ENCODE results near the gene OGA. TPM values are rescaled to one million over a fixed set of nuclear protein-coding genes. Genes with fewer than 3 reads are reported as not detected.

OGA gene
- total RNA-seq, 2 experiments from 2014 or later: 395 to 416 TPM

DNA sequence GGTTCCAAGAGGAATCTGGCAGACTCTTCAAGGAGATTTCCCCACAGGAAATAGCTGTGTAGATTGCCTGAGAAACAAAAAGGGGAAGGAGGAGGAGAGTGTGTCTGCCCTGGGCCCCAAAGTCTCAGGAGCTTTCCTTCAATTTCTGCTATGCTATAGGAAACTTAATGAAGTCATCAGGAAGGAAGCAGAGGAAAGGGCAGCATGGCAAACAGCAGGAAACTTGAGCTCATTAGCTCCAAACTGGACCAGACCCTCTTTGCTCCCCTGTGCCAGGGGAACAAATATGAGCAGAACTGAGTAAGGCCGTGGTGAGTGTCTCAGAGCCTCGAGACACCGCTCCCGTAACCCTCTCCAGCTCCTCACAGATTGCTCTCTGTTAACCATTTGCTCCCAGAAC, 30.2 kb upstream of the OGA start:
- CTCF ChIA-PET: no interaction called here
- DNase-seq: peak in 1 of 14 experiments; percentile 5
- H3K27me3 ChIP-seq (ENCODE audit: control insufficient read depth in 1 of 2, insufficient read depth in 2 of 2, low read length in 2 of 2): no peaks in the 10 kb centered on the region
- H3K36me3 ChIP-seq (ENCODE audit: insufficient read depth, low read length): peaks cover 34% of the 10 kb centered on the region
- TF ChIP-seq, protein P1, sequence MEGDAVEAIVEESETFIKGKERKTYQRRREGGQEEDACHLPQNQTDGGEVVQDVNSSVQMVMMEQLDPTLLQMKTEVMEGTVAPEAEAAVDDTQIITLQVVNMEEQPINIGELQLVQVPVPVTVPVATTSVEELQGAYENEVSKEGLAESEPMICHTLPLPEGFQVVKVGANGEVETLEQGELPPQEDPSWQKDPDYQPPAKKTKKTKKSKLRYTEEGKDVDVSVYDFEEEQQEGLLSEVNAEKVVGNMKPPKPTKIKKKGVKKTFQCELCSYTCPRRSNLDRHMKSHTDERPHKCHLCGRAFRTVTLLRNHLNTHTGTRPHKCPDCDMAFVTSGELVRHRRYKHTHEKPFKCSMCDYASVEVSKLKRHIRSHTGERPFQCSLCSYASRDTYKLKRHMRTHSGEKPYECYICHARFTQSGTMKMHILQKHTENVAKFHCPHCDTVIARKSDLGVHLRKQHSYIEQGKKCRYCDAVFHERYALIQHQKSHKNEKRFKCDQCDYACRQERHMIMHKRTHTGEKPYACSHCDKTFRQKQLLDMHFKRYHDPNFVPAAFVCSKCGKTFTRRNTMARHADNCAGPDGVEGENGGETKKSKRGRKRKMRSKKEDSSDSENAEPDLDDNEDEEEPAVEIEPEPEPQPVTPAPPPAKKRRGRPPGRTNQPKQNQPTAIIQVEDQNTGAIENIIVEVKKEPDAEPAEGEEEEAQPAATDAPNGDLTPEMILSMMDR (IDR thresholded peaks at IDR 0.05): no peak
- Mint-ChIP-seq H3K27ac (no peak overlapping the region), H3K36me3 (ENCODE audit: low read depth) (peaks cover 52% of the 10 kb centered on the region), H3K27me3 (peaks cover 3% of the 10 kb centered on the region), H3K4me3 (no peak overlapping the region), H3K4me1 (ENCODE audit: low read depth) (peaks cover 18% of the 10 kb centered on the region), H3K9me3 (no peaks in the 10 kb centered on the region)
- POLR2A ChIA-PET: no interaction called here
- intact Hi-C loops (cut with DNase I, micrococcal nuclease): no loop called here
- H3K27ac ChIP-seq (ENCODE audit: low read depth in 1 of 2, low read length in 2 of 2): no peak overlapping the region
- no peak overlapping the region for H3K4me3 ChIP-seq (ENCODE audit: low read length)
- no peaks in the 10 kb centered on the region for H3K9me3 ChIP-seq (ENCODE audit: control insufficient read depth in 1 of 2, insufficient read depth in 1 of 2, low read length in 2 of 2)
- ATAC-seq (ENCODE audit: poor library complexity): no peak
- H3K4me1 ChIP-seq (ENCODE audit: insufficient read depth, low read length): peaks cover 13% of the 10 kb centered on the region

DNA sequence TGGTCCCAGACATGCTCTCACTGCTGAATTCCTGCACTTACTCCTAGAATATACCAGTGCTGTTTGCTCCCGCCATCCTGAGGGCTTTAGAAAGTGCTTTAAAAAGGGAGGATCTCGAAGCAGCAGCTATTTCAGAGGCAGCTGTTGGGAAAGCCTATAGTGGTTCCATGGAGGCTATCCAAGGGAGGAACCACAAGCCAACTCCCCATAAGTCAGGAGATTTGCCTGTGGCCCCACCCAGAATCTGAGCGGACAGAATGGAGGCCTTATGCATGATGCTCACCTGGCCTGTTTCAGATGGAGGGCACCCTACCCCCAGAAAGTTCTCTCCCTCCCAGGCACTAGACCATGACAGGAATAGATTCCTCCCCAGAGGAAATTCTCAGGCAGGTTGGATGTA, 27.6 kb upstream of the OGA start:
- no peak overlapping the region for H3K27ac Mint-ChIP-seq
- H3K27me3 ChIP-seq (ENCODE audit: control insufficient read depth in 1 of 2, insufficient read depth in 2 of 2, low read length in 2 of 2): no peaks in the 10 kb centered on the region
- POLR2A ChIA-PET: no interaction called here
- ATAC-seq (ENCODE audit: poor library complexity) (no peak), DNase-seq (peak in 1 of 14 experiments; percentile 11)
- no peak overlapping the region for H3K27ac ChIP-seq (ENCODE audit: low read depth in 1 of 2, low read length in 2 of 2)
- H3K4me3 Mint-ChIP-seq: no peak overlapping the region
- TF ChIP-seq, protein P1 (IDR thresholded peaks at IDR 0.05): no peak
- no peaks in the 10 kb centered on the region for H3K9me3 Mint-ChIP-seq
- H3K4me1 Mint-ChIP-seq (ENCODE audit: low read depth): peaks cover 40% of the 10 kb centered on the region
- CTCF ChIA-PET: interaction anchor here (0.6 to 1.3 kb wide), 4 partner anchors 10 to 1350 kb away, joined by 3 read pairs; no protein-coding TSS in a partner anchor
- H3K4me1 ChIP-seq (ENCODE audit: insufficient read depth, low read length): peaks cover 29% of the 10 kb centered on the region
- H3K4me3 ChIP-seq (ENCODE audit: low read length): no peak overlapping the region
- no peaks in the 10 kb centered on the region for H3K9me3 ChIP-seq (ENCODE audit: control insufficient read depth in 1 of 2, insufficient read depth in 1 of 2, low read length in 2 of 2)
- H3K27me3 Mint-ChIP-seq: peaks cover 8% of the 10 kb centered on the region
- intact Hi-C loops (cut with DNase I, micrococcal nuclease): no loop called here
- H3K36me3 ChIP-seq (ENCODE audit: insufficient read depth, low read length): peaks cover 24% of the 10 kb centered on the region
- H3K36me3 Mint-ChIP-seq (ENCODE audit: low read depth): peaks cover 45% of the 10 kb centered on the region

DNA sequence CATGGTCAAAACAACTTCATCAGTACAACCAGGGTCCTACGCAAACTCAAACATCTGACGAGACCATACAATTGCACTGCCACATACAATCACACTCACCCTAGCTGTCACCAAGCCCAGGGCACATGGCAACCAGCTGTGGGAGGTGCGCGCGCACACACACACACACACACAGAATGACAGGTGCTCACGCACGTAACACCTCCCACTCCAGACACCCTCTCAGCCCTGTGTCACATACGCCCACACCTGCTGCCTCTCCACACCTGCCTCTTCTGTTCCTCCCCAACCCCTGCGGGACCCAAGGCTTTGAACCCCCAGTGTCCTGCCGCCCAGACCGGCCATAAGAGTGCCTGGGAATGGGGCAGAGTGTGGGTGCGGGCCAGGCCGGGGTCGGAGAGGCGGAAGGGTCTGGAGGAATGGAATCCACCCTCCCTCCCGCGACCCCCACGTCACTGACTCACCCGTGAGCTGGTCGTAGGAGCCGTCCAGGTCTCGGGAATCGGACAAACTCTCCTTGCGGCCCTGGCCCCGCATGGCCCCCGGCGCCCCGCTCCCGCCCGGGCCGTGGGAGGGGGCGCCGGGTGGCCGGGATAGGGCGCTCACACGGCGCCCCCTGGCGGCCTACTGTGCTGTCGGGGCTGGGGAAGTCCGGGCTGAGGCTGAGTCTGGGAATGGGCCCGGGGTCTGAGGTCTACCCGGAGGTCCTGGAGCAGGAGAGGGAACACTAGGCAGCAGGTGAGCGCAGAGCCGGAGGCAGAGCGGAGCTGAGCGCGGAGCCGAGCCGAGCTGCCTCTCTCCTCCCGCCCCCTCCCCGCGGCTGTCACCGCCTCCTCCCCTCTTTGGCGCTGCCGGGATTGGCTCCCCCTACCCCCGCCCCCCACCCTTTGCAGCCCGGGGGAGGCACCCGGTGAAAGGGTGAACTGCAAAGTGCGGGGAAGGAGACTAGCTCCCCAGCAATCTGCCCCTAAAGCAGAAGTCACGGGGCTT, 25.1 kb upstream of the OGA start, which contains the start of gene KCNIP2:
Gene KCNIP2 (minus strand): TSS at position 769 of the 990 bp plus-strand sequence. CDS start 232 bp downstream, at position 537.
- H3K4me1 Mint-ChIP-seq (ENCODE audit: low read depth): peaks cover 61% of the 10 kb centered on the region
- ATAC-seq (ENCODE audit: poor library complexity): peak; percentile 69
- Histone ChIP-seq H3K9me3 (ENCODE audit: control insufficient read depth in 1 of 2, insufficient read depth in 1 of 2, low read length in 2 of 2) (no peaks in the 10 kb centered on the region), H3K36me3 (ENCODE audit: insufficient read depth, low read length) (peaks cover 12% of the 10 kb centered on the region), H3K27ac (ENCODE audit: low read depth in 1 of 2, low read length in 2 of 2) (no peak within 1 kb of the TSS), H3K27me3 (ENCODE audit: control insufficient read depth in 1 of 2, insufficient read depth in 2 of 2, low read length in 2 of 2) (no peaks in the 10 kb centered on the region), H3K4me3 (ENCODE audit: low read length) (peak within 1 kb of the TSS; percentile 41), H3K4me1 (ENCODE audit: insufficient read depth, low read length) (peaks cover 46% of the 10 kb centered on the region)
- peak within 1 kb of the TSS; percentile 14 for H3K27ac Mint-ChIP-seq
- peak in 13 of 14 experiments; percentile 37 to 84 (median 56) for DNase-seq
- peaks cover 8% of the 10 kb centered on the region for H3K27me3 Mint-ChIP-seq
- CTCF ChIA-PET: interaction anchor here (1.0 kb wide), 1 partner anchor 16 kb away, joined by 3 read pairs; no protein-coding TSS in a partner anchor
- TF ChIP-seq, protein P1 (IDR thresholded peaks at IDR 0.05): peak; percentile 56
- H3K9me3 Mint-ChIP-seq: no peaks in the 10 kb centered on the region
- H3K36me3 Mint-ChIP-seq (ENCODE audit: low read depth): peaks cover 29% of the 10 kb centered on the region
- intact Hi-C loops (cut with DNase I, micrococcal nuclease): loop anchor here (2.0 to 5.0 kb wide), 3 partner anchors 61 to 274 kb away; partner anchors contain the start of gene NPM3 (in 1 of the 2)
- peak within 1 kb of the TSS; percentile 72 for H3K4me3 Mint-ChIP-seq
- POLR2A ChIA-PET: interaction anchor here (1.3 to 1.6 kb wide), 2 partner anchors 25 to 578 kb away, joined by 3 read pairs; partner anchors contain the start of genes FBXL15 and OGA

All from CD4-positive, alpha-beta T cell (primary cell).